Measurements from ENCODE around the gene ARHGEF7. TPM values are rescaled to one million over a fixed set of nuclear protein-coding genes. Genes with fewer than 3 reads are reported as not detected.
A peak's percentile ranks its signal among the peaks of the same experiment; 100 is the strongest.

Gene ARHGEF7
- polyA plus RNA-seq, 1 experiment: 32.0 TPM

- no peaks in the 10 kb centered on the region for H3K36me3 ChIP-seq (ENCODE audit: control insufficient read depth, insufficient read depth, low read length)
These were observed 221.6 kb downstream of the ARHGEF7 start for GRCh38 chr13:111336666-111337065.

GRCh38 chr13:111337206-111337605, 222.1 kb downstream of the ARHGEF7 start:
- DNase-seq (ENCODE audit: low read depth): peak; percentile 85
- TF ChIP-seq CTCF (IDR thresholded peaks at IDR 0.05; ENCODE audit: insufficient read depth, low read depth, low read length): no peak
- Histone ChIP-seq H3K4me3 (ENCODE audit: low read depth, low read length) (no peak overlapping the region), H3K36me3 (ENCODE audit: control insufficient read depth, insufficient read depth, low read length) (no peaks in the 10 kb centered on the region), H3K27me3 (ENCODE audit: control insufficient read depth, insufficient read depth, low read length) (no peaks in the 10 kb centered on the region)
- CTCF ChIA-PET: interaction anchor here (0.7 to 1.2 kb wide), 3 partner anchors 20 to 102 kb away, joined by 3 to 4 read pairs (median 3); no protein-coding TSS in a partner anchor
- POLR2A ChIA-PET: no interaction called here

More at GRCh38 chr13:111336666-111337065, 221.6 kb downstream of the ARHGEF7 start:
- TF ChIP-seq CTCF (IDR thresholded peaks at IDR 0.05; ENCODE audit: insufficient read depth, low read depth, low read length): no peak
- Histone ChIP-seq H3K27me3 (ENCODE audit: control insufficient read depth, insufficient read depth, low read length) (no peaks in the 10 kb centered on the region), H3K4me3 (ENCODE audit: low read depth, low read length) (no peak overlapping the region)
- ChIA-PET CTCF (interaction anchor here (0.7 to 1.2 kb wide), 2 partner anchors 20 to 102 kb away, joined by 3 to 4 read pairs; no protein-coding TSS in a partner anchor), POLR2A (no interaction called here)
- no peak for DNase-seq (ENCODE audit: low read depth)

GRCh38 chr13:111337741-111338140, 222.6 kb downstream of the ARHGEF7 start:
- TF ChIP-seq CTCF (IDR thresholded peaks at IDR 0.05; ENCODE audit: insufficient read depth, low read depth, low read length): no peak
- ChIA-PET CTCF (interaction anchor here (1.0 kb wide), 1 partner anchor 44 kb away, joined by 3 read pairs; no protein-coding TSS in a partner anchor), POLR2A (no interaction called here)
- Histone ChIP-seq H3K27me3 (ENCODE audit: control insufficient read depth, insufficient read depth, low read length) (no peaks in the 10 kb centered on the region), H3K36me3 (ENCODE audit: control insufficient read depth, insufficient read depth, low read length) (no peaks in the 10 kb centered on the region), H3K4me3 (ENCODE audit: low read depth, low read length) (no peak overlapping the region)
- DNase-seq (ENCODE audit: low read depth): no peak

- Histone ChIP-seq H3K4me3 (ENCODE audit: low read depth, low read length) (no peak overlapping the region), H3K27me3 (ENCODE audit: control insufficient read depth, insufficient read depth, low read length) (no peaks in the 10 kb centered on the region), H3K36me3 (ENCODE audit: control insufficient read depth, insufficient read depth, low read length) (no peaks in the 10 kb centered on the region)
- TF ChIP-seq CTCF (IDR thresholded peaks at IDR 0.05; ENCODE audit: insufficient read depth, low read depth, low read length): no peak
- no peak for DNase-seq (ENCODE audit: low read depth)
- POLR2A ChIA-PET: no interaction called here
- CTCF ChIA-PET: no interaction called here
These were observed 223.7 kb downstream of the ARHGEF7 start for GRCh38 chr13:111338841-111339240.

- TF ChIP-seq CTCF (IDR thresholded peaks at IDR 0.05; ENCODE audit: insufficient read depth, low read depth, low read length): no peak
- no peak overlapping the region for H3K4me3 ChIP-seq (ENCODE audit: low read depth, low read length)
- no peaks in the 10 kb centered on the region for H3K36me3 ChIP-seq (ENCODE audit: control insufficient read depth, insufficient read depth, low read length)
- DNase-seq (ENCODE audit: low read depth): no peak
- no peaks in the 10 kb centered on the region for H3K27me3 ChIP-seq (ENCODE audit: control insufficient read depth, insufficient read depth, low read length)
- ChIA-PET POLR2A (no interaction called here), CTCF (no interaction called here)
These were observed 224.4 kb downstream of the ARHGEF7 start for GRCh38 chr13:111339366-111340143.

Data from BJ (cell line).